ENCODE results near the gene PALM3. TPM values are rescaled to one million over a fixed set of nuclear protein-coding genes. Genes with fewer than 3 reads are reported as not detected.

Gene PALM3, protein sequence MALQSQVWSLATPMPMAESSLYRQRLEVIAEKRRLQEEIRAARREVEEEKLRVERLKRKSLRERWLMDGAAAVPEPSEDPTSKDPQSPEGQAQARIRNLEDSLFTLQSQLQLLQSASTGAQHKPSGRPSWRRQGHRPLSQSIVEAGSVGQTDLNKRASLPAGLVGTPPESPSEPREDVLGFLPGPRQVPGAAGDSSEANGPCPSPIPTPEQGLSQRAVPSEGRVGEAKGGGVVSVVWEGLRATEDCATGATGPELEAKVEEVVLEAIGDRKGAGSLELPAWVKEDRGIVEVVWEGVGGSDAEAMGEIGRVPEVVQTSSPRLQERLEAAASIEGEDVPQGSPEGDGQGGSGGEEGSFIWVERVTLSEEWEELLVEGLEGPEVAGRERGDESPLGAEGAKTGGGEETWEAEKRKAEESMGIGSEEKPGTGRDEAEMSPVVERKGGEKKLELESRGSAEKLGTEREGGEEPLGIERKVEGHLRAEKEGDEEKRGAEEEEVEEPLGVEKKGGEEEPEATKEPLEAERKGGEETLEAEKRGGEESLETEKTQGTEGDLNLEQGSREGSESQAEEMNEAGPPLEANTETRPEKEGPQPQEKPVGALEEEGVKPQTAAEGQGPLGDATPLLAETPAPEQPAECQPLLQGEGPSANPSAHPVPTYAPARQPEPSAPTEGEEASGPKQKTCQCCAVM
- not detected for total RNA-seq

DNA sequence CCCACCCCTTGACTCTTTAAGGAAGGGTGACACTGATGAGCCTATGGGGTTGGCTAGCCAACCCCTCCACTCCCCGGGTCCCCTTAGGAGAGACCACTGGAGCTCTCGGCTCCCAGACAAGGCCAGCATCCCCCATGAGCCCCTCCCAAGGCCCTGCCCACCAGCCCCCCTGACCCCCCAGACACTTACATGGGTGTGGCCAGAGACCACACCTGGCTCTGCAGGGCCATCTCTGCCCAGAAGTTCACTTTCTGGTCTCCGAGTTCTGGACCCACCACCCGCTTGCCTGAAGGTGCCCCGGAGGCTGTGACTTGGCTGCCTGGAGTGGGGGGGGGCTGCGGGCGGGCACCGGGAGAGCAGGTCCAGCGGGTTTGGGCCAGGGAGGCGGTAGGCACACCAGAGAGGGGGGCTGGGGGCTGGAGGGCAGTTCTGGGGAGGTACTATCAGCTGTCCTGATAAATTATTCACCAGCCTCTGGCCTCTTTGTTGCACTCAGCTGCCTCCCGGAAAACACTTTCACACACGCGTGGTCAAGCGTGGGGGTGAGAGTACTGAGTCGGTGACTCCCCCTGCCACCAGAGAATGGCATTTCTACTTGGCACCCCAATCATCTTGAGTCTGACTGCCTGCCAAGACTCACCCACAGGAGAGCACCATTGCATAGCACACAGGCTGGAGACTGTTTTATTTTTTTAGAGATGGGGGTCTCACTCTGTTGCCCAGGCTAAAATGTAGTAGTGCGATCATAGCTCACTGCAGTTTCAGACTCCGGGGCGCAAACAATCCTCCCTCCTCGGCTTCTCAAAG, at the start of gene PALM3:
Gene PALM3 (minus strand): TSS at position 326 of the 807 bp plus-strand sequence. CDS start 96 bp downstream, at position 230.
- H3K27ac ChIP-seq (ENCODE audit: low read depth, low read length): no peak within 1 kb of the TSS
- H3K27me3 ChIP-seq (ENCODE audit: control insufficient read depth in 3 of 3, insufficient read depth in 3 of 3, low read length in 3 of 3): peaks cover 35 to 40% (median 38%) of the 10 kb centered on the region in 3 donors
- no peaks in the 10 kb centered on the region for H3K9me3 ChIP-seq (ENCODE audit: control insufficient read depth in 3 of 3, low read length in 3 of 3)
- no peak within 1 kb of the TSS for H3K9ac ChIP-seq (ENCODE audit: low read depth in 1 of 3, low read length in 3 of 3)
- no peaks in the 10 kb centered on the region for H3K36me3 ChIP-seq (ENCODE audit: control insufficient read depth in 3 of 3, insufficient read depth in 3 of 3, low read length in 3 of 3)
- H3K4me1 ChIP-seq (ENCODE audit: control insufficient read depth in 3 of 3, insufficient read depth in 3 of 3, low read length in 3 of 3): peaks cover 0 to 6% (median 4%) of the 10 kb centered on the region in 3 donors
- no peak within 1 kb of the TSS for H3K4me3 ChIP-seq (ENCODE audit: low read length in 3 of 3)

DNA sequence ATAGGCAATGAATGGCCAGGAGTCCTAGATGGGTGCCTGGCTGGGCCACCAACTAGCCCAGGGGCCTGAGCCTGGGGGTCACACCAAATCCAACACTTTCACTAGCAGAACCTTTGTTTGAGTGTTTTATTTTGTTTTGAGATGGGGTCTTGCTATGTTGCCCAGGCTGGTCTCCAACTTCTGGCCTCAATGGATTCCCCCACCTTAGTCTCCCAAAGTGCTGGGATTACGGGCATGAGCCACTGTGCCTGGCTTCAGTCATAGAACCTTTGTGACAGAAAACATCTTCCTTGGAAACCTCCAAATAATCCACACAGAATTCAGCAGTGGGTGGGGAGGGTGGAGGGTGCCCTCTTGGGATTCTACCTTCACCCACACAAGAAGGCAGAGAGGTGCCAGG, 49.6 kb upstream of the PALM3 start:
- Histone ChIP-seq H3K9ac (ENCODE audit: low read depth in 1 of 3, low read length in 3 of 3) (peak overlapping the region in 1 of 3 donors; percentile 51), H3K36me3 (ENCODE audit: control insufficient read depth in 3 of 3, insufficient read depth in 3 of 3, low read length in 3 of 3) (peaks cover 0 to 7% (median 0%) of the 10 kb centered on the region in 3 donors), H3K4me3 (ENCODE audit: low read length in 3 of 3) (no peak overlapping the region), H3K4me1 (ENCODE audit: control insufficient read depth in 3 of 3, insufficient read depth in 3 of 3, low read length in 3 of 3) (peaks cover 69 to 78% (median 71%) of the 10 kb centered on the region in 3 donors), H3K27me3 (ENCODE audit: control insufficient read depth in 3 of 3, insufficient read depth in 3 of 3, low read length in 3 of 3) (no peaks in the 10 kb centered on the region), H3K27ac (ENCODE audit: low read depth, low read length) (no peak overlapping the region), H3K9me3 (ENCODE audit: control insufficient read depth in 3 of 3, low read length in 3 of 3) (no peaks in the 10 kb centered on the region)

DNA sequence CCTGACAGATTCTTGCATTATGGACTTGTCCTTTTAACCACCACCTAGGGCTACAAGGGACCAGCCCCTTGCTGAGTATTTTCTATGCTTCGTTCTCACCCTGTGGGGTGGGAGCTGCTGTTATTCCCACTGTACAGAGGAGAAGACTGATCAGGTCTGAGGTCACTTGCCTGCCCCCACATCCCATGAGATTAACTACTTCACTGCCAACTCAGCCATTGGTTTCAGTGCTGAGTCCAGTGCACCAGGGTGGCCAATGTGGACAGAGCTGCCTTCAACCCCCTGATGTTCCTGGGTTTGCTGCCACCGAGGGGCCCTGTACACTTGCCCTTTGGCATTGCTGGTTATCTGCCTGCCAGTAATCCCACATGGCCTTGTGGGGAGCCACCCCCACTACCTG, 48.8 kb upstream of the PALM3 start:
- peaks cover 4 to 10% (median 6%) of the 10 kb centered on the region in 3 donors for H3K36me3 ChIP-seq (ENCODE audit: control insufficient read depth in 3 of 3, insufficient read depth in 3 of 3, low read length in 3 of 3)
- peaks cover 61 to 70% (median 62%) of the 10 kb centered on the region in 3 donors for H3K4me1 ChIP-seq (ENCODE audit: control insufficient read depth in 3 of 3, insufficient read depth in 3 of 3, low read length in 3 of 3)
- no peak overlapping the region for H3K4me3 ChIP-seq (ENCODE audit: low read length in 3 of 3)
- H3K27ac ChIP-seq (ENCODE audit: low read depth, low read length): no peak overlapping the region
- H3K9ac ChIP-seq (ENCODE audit: low read depth in 1 of 3, low read length in 3 of 3): peak overlapping the region in 2 of 3 donors; percentile 16 to 33
- H3K9me3 ChIP-seq (ENCODE audit: control insufficient read depth in 3 of 3, low read length in 3 of 3): no peaks in the 10 kb centered on the region
- no peaks in the 10 kb centered on the region for H3K27me3 ChIP-seq (ENCODE audit: control insufficient read depth in 3 of 3, insufficient read depth in 3 of 3, low read length in 3 of 3)

DNA sequence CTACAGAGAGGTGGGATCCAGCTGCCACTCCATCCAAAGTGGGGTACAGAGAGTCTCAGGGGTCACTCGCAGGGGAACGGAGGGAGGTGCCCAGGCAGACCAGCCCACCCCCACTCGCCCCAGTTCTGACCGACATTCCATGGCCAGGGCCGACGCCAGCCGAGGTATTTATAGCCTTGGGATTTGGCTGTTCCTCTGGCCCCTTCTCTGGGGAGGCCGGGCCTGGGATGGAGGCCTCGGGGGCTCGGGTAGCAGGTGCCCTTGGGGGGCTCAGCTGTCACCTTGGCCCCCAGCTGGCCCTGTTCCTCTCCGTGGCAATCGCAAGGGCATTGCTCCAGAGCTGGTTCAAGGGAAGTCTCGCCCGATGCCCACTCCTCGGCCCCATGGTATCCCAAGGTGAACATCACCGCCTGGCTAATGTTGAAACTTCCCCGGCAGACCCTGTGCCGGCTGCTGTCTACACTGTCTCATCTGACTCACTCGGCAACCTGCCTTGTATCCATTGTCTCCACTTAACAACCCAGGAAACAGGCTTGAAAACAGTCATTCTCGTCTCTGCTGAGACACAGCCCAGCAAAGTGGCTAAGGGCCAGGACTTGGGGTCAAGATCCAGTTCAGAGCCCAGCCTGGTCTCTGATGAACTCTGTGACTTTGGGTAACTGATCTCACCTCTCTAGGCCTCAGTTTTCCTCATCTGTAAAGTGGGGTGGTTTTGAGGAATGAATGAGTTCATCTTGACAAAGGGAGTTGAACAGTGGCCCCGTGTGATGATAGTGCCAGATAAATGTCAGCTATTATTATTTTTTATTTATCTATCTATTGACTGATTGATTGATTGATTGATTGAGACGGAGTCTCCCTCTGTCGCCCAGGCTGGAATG, 45.9 kb upstream of the PALM3 start:
- peak overlapping the region; percentile 30 to 58 (median 50) for H3K4me3 ChIP-seq (ENCODE audit: low read length in 3 of 3)
- no peaks in the 10 kb centered on the region for H3K9me3 ChIP-seq (ENCODE audit: control insufficient read depth in 3 of 3, low read length in 3 of 3)
- peak overlapping the region; percentile 71 to 79 (median 79) for H3K9ac ChIP-seq (ENCODE audit: low read depth in 1 of 3, low read length in 3 of 3)
- H3K27ac ChIP-seq (ENCODE audit: low read depth, low read length): peak overlapping the region; percentile 86
- H3K27me3 ChIP-seq (ENCODE audit: control insufficient read depth in 3 of 3, insufficient read depth in 3 of 3, low read length in 3 of 3): no peaks in the 10 kb centered on the region
- H3K36me3 ChIP-seq (ENCODE audit: control insufficient read depth in 3 of 3, insufficient read depth in 3 of 3, low read length in 3 of 3): peaks cover 13 to 23% (median 15%) of the 10 kb centered on the region in 3 donors
- H3K4me1 ChIP-seq (ENCODE audit: control insufficient read depth in 3 of 3, insufficient read depth in 3 of 3, low read length in 3 of 3): peaks cover 36 to 48% (median 41%) of the 10 kb centered on the region in 3 donors

DNA sequence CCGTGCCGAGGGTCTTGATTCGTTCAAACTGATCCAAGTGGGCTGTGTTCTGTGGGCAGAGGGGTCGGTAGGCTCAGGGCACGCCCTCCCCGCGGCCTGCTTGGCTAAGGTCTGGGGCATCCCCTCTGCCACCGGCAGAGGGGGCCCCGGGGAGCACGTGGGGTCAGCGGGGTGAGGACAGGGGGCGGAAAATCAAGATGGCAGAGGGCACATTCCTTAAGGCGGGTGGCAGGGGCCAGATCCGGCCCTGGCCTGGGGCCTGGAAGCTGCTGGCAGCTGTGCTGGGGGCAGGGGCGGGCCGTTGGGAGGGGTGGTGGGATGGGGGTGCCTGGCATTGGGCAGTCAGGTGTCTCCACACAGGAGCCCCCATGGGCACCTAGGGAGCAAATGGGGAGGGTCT, 45.0 kb upstream of the PALM3 start:
- peaks cover 32 to 47% (median 33%) of the 10 kb centered on the region in 3 donors for H3K4me1 ChIP-seq (ENCODE audit: control insufficient read depth in 3 of 3, insufficient read depth in 3 of 3, low read length in 3 of 3)
- H3K4me3 ChIP-seq (ENCODE audit: low read length in 3 of 3): no peak overlapping the region
- H3K36me3 ChIP-seq (ENCODE audit: control insufficient read depth in 3 of 3, insufficient read depth in 3 of 3, low read length in 3 of 3): peaks cover 22 to 33% (median 24%) of the 10 kb centered on the region in 3 donors
- H3K27me3 ChIP-seq (ENCODE audit: control insufficient read depth in 3 of 3, insufficient read depth in 3 of 3, low read length in 3 of 3): no peaks in the 10 kb centered on the region
- H3K9me3 ChIP-seq (ENCODE audit: control insufficient read depth in 3 of 3, low read length in 3 of 3): no peaks in the 10 kb centered on the region
- H3K9ac ChIP-seq (ENCODE audit: low read depth in 1 of 3, low read length in 3 of 3): peak overlapping the region; percentile 71 to 79 (median 79)
- peak overlapping the region; percentile 86 for H3K27ac ChIP-seq (ENCODE audit: low read depth, low read length)

DNA sequence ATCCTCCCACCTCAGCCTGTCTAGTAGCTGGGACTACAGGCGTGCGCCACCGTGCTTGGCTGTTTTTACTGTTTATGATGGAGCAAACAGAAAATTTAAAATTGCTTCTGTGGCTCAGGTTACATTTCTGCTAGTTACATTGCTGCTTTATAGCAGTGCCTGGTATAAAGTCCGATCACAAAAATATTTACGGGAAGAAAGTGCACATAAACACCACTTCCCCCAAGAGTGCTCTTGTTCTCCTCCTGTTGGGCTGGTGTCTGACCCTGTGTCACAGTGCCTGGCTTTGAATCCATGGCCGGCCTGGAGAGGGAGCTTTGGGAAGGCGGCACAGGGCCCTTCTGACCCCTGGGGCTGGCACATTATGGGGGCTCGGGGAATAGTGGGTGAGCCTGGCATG, 43.8 kb upstream of the PALM3 start:
- H3K4me3 ChIP-seq (ENCODE audit: low read length in 3 of 3): no peak overlapping the region
- peak overlapping the region in 1 of 3 donors; percentile 8 for H3K9ac ChIP-seq (ENCODE audit: low read depth in 1 of 3, low read length in 3 of 3)
- peaks cover 22 to 37% (median 25%) of the 10 kb centered on the region in 3 donors for H3K4me1 ChIP-seq (ENCODE audit: control insufficient read depth in 3 of 3, insufficient read depth in 3 of 3, low read length in 3 of 3)
- H3K36me3 ChIP-seq (ENCODE audit: control insufficient read depth in 3 of 3, insufficient read depth in 3 of 3, low read length in 3 of 3): peaks cover 25 to 34% (median 28%) of the 10 kb centered on the region in 3 donors
- no peaks in the 10 kb centered on the region for H3K27me3 ChIP-seq (ENCODE audit: control insufficient read depth in 3 of 3, insufficient read depth in 3 of 3, low read length in 3 of 3)
- no peak overlapping the region for H3K27ac ChIP-seq (ENCODE audit: low read depth, low read length)
- H3K9me3 ChIP-seq (ENCODE audit: control insufficient read depth in 3 of 3, low read length in 3 of 3): no peaks in the 10 kb centered on the region

DNA sequence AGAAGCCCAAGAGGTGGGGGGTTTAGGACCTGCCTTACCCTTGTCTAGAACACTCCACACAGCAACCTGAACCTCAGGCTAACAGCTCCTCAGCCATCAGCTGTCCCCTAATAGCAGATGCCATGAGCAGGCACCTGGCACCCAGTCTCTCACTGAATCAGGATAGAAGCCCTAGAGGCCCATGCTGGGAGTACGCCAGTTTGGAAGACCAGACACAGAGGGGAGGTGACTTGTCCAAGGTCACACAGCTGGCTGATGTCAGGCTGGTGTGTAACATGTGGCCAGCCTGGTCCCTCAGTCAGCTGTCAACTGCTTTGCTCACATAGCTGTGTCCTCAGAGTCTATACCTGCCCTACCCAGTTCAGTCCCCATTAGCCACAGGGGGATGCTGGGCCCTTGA, 41.4 kb upstream of the PALM3 start:
- Histone ChIP-seq H3K27me3 (ENCODE audit: control insufficient read depth in 3 of 3, insufficient read depth in 3 of 3, low read length in 3 of 3) (no peaks in the 10 kb centered on the region), H3K4me1 (ENCODE audit: control insufficient read depth in 3 of 3, insufficient read depth in 3 of 3, low read length in 3 of 3) (peaks cover 17 to 27% (median 23%) of the 10 kb centered on the region in 3 donors), H3K9ac (ENCODE audit: low read depth in 1 of 3, low read length in 3 of 3) (peak overlapping the region in 1 of 3 donors; percentile 3), H3K4me3 (ENCODE audit: low read length in 3 of 3) (no peak overlapping the region), H3K36me3 (ENCODE audit: control insufficient read depth in 3 of 3, insufficient read depth in 3 of 3, low read length in 3 of 3) (peaks cover 32 to 42% (median 35%) of the 10 kb centered on the region in 3 donors), H3K27ac (ENCODE audit: low read depth, low read length) (no peak overlapping the region), H3K9me3 (ENCODE audit: control insufficient read depth in 3 of 3, low read length in 3 of 3) (no peaks in the 10 kb centered on the region)

DNA sequence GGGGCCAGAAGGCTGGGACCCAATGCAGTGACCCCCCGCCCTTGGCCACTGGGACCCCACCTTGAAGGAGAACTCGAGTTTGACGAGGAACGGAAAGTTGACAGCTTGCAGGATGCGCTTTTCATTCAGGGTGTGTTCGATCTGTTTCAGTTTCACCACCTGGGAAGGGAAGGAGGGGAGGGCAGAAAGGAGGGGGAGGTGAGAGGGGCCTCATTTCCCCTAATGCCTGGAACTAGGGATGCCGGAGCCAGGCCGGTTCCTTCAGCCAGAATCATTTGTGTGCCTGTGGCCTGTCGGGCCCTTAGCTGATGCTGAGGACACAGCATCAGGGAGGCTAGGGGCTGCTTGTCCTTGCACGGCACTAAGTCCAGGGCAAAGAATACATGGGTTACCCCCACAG, 40.9 kb upstream of the PALM3 start:
- no peak overlapping the region for H3K27ac ChIP-seq (ENCODE audit: low read depth, low read length)
- H3K4me1 ChIP-seq (ENCODE audit: control insufficient read depth in 3 of 3, insufficient read depth in 3 of 3, low read length in 3 of 3): peaks cover 11 to 21% (median 17%) of the 10 kb centered on the region in 3 donors
- H3K9ac ChIP-seq (ENCODE audit: low read depth in 1 of 3, low read length in 3 of 3): no peak overlapping the region
- no peaks in the 10 kb centered on the region for H3K9me3 ChIP-seq (ENCODE audit: control insufficient read depth in 3 of 3, low read length in 3 of 3)
- H3K27me3 ChIP-seq (ENCODE audit: control insufficient read depth in 3 of 3, insufficient read depth in 3 of 3, low read length in 3 of 3): no peaks in the 10 kb centered on the region
- H3K36me3 ChIP-seq (ENCODE audit: control insufficient read depth in 3 of 3, insufficient read depth in 3 of 3, low read length in 3 of 3): peaks cover 37 to 46% (median 39%) of the 10 kb centered on the region in 3 donors
- no peak overlapping the region for H3K4me3 ChIP-seq (ENCODE audit: low read length in 3 of 3)

All from skeletal muscle tissue (tissue), 4 donors.